Lung microvascular endothelial cell (primary cell): ENCODE results near the gene MPP2. TPM values are rescaled to one million over a fixed set of nuclear protein-coding genes. Genes with fewer than 3 reads are reported as not detected.
"Not testable (repeated sequence)": the region's sequence is repeated elsewhere in the genome, so short reads cannot be mapped to it uniquely, and the experiment has no call there.

Source experiments
- DNase-seq, 2 donors: peaks; one replicate each; pipeline versions ENCODE4 v3.0.0 to v3.0.0-alpha.2; 2010; ENCODE audit warnings: low read depth in 2 of 2
- total RNA-seq: library from RNA; depleted of rRNA; stranded (reverse); fragments of >200 nt; gene quantifications from 2 replicates; pipeline ENCODE4 v1.2.1, GENCODE V29; 2014

Gene MPP2
- total RNA-seq, 1 donor from 2014 or later: under 0.01 TPM

DNA sequence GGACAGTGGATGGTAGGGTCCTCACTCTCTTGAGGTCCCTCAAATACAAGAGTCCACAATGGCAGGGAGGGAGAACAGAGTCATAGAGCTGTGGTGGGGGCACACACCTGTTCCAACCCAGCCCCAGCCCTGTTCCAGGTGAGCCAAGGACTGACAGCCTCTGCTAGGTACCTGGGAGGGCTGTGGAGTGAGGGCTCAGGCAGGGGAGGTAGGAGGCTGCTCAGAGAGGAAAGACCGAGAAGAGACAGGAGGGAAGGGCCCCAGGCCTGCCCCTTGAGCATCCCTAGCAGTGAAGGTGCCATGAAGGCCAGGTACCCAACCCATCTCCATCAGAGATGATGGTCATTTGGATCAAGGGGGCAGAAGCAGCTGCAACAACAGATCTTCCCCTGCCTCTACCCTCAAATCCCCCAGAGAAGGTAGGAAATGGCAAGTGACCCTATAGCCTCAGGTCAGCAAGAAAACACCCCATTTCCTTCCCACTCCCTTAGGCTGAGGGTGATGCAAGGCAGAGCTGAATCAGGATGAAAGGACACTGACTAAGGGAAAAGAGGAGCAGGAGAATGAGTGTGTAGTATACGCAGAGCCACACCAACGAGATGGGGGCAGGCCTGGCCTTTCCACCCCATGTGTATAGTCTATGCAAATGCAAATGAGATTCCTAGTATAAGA is 31.7 kb downstream of the MPP2 start:
- DNase-seq: no peak

DNA sequence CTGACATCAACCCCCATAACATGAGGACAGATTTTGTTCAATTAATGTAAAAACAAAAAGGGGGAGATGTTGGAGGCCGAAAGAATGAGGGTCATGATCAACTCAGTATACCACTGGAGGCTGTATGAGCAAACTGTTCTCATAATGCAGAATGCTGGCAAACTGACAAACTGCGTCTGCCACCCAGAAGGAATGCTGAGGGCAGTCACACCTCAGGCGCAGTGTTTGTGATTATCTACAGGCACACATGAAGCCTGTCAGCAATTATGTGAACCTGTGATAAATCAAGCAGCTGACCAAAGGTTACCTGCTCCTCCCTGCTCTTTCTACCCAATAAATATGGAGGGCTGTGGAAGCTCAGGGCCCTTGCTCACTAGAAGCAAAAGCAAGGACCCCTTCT is 33.0 kb downstream of the MPP2 start:
- DNase-seq: no peak

DNA sequence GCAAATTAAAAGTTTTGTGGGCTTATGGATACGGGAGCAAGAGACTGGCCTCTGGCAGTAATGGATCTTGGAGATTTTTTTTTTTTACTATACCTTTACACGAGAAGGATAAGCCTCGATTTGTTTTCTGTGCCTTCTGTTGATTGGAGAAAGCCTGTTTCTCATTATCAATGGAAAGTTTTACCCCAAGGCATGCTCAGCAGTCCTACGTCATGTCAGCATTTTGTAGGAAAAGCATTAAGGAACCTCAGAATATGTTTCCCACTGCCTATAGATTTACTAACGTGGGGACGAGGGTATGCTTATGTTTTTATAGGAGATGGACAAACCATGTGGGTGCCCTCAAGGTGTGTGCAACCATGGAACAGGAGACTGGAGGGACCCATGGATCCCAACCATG is 33.5 kb downstream of the MPP2 start:
- DNase-seq: no peak

DNA sequence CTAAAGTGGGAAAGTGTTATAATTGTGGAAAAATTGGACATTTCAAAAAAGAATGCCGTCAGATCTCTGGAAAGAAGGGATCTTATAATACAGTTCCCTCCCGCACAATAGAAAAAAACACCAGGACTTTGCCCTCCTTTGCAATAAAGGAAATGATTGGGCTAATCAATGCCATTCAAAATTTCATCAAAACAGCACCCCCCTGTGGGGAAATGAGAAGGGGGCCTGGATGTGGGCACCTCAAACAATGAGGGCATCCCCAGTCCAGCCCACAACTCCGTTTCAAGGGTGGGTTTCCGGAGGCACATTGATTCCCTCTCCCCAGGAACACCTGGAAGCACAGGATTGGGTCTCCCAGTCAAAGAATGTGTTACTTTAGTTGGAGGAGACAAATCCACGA is 34.2 kb downstream of the MPP2 start:
- DNase-seq: no peak

DNA sequence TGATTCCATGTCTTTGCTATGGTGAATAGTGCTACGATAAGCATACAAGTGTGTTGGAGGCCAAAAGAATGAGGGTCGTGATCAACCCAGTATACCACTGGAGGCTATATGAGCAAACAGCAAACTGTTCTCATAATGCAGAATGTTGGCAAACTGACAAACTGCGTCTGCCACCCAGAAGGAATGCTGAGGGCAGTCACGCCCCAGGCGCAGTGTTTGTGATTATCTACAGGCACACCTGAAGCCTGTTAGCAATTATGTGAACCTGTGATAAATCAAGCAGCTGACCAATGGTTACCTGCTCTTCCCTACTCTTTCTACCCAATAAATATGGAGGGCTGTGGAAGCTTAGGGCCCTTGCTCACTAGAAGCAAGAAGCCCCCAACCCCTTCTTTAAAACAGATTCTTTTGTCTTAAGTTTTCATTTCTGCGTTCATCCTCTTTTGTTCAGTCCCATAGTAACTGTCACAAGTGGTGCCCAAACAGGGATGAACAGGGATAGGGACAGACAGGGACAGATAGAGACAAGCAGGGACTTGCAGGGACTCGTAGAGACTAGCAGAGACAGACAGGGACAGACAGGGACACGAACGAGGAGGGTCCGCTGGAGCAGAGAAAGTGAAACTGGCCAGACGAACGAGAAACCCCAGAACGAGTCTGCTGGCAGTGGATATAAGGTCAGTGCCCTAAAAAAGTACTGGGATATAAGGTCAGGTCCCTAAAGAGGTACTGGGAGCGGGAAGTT is 35.2 kb downstream of the MPP2 start:
- DNase-seq: no peak

DNA sequence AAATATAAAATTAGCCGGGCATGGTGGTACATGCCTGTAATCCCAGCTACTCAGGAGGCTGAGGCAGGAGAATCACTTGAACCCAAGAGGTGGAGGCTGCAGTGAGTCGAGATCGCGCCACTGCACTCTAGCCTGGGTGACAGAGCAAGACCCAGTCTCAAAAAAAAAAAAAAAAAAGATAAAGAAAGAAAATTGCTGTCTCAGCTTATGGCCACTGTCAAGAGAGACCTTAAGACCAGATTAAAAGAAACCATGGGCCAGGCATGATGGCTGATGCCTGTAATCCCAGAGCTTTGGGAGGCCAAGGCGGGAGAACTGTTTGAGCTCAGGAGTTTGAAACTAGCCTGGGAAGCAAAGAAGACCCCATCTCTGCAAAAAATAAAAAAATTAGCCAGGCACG is 38.3 kb downstream of the MPP2 start:
- DNase-seq: not testable (repeated sequence)

DNA sequence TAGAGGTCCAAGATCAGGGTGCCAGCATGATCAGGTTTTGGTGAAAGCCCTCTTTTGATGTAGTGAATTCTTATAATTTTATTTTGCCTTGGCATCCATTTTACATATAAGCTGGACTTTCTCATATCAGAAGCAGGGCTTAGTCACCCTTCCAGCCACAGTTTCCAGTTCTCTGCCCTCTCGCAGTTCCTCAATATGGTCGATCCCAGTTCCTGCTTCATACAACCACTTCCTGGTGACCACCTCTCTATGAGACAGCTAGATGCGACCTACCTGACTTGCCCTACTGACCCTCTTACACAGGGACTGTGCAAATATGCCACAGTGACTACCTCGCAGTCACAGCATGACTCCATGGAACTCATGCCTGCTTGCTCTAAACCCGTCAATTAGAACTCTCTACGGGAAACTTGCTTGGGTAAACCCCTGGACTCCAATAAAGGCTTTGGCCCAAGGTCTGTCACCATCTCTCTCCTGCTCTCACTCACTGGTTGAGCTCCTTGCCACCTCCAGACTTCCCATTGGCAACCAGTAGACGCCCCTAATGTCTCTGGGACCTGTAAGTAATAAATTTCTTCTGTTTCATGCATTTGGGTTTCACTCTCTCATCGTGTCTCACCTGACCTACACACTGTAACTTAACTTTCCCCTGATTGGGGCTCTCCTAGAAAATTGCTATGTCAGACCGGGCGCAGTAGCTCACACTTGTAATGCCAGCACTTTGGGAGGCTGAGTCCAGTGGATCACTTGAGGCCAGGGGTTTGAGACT is 38.9 kb downstream of the MPP2 start:
- no peak for DNase-seq

DNA sequence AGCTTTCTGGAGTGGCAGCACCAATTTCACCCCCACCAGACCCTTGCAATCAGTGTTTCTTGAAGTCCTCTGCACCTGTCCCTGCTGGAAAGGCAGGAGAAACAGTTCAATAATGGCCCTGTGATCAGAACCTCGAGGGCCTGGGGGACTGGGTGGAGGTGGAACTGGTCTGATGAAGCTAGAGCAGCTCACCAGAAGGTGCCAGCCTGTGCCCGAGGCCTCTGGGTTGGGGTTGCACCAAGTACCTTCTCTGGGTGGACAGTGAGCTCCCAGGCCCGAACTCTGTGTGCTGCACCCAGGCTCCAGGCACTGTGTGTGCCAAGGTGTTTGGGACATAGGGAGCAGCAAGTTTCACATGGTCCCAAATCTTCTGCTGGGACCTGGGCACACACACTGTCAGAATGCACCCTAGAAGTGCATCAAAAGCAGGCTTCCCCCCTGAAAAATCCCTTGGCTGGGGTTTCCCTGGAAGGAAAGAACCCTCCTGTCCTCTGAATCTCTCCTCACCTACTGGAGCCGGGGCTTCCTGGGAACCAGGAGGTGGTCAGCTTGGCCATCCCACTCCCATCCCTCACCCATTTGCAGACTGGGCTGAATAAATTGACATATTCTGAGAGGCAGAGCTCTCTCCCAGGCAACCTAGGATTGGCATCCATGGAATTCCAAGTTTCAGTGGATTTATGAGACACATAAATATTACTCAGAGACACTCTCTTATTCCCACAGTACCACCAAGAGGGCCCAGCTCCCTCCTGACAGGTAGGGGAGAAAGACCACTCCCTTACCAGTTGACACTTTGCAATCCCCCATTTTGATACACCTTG is 43.0 kb downstream of the MPP2 start:
- DNase-seq: no peak

DNA sequence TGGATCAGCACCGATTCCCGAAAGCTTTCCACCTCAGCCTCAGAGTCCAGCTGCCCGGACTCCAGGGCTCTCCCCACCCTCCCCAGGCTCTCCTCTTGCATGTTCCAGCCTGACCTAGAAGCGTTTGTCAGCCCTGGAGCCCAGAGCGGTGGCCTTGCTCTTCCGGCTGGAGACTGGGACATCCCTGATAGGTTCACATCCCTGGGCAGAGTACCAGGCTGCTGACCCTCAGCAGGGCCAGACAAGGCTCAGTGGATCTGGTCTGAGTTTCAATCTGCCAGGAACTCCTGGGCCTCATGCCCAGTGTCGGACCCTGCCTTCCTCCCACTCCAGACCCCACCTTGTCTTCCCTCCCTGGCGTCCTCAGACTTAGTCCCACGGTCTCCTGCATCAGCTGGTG is 45.4 kb downstream of the MPP2 start:
- DNase-seq: no peak

DNA sequence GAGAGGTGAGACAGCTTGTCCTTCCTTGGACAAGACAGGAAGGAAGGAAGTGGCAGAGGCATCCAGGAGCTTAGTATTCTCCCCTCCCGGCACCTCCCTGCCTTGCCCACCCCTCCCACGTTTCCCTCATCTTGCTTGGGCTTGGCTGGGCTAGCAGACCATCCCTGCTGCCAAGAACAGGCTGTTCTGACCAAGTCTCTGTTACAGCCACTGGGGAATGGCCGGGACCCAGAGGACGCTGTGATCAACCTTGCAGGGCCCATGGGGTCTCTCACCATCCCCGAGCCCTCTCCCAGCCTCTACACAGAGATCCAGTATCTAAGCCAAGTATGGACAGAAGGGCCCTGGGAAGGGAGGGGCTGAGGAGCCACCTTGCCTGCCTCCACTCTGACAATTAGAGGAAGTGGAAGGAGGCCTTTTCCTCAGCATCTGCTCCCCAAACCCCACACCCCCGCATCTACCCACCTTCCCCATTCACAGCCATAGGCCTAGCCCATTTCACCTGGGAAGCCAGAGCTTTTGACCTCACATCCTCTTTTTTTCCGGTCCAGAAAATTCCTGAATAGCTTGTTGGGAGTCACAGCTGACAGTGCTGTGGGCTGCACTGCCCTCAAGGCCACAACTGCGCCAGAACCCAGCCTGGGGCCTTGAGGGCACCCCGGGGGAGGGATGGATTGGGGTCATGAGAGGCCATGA is 46.3 kb downstream of the MPP2 start:
- no peak for DNase-seq

DNA sequence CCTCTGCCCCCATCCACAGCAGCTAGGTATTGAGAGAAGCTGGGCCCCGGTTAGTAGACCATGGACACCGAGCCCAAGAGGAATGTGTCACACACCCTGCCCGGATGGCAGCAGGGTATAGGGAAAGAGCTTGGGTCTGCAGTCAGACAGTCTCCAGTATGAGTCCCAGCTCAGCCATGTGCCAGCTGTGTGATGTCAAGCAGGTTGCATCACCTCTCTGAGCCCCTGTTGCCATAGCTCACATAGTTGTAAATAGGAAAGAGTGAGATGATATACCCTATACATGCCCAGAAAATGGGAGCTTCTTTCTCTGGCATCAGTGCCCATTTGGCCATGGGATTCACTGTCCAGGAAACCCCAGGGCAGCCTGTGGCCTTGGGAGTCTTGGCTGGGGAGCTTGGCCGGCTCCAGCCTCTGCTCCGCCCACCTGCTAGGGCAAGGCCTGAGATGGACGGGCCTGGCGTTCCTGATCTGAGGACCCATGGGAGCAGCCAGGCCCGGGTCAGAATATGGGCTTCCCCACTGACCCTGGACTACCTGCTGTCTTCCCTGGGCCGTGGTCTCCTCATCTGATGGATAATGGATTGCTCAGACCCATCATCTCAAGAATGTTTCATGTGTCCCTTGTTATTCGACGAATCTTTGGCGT is 47.1 kb downstream of the MPP2 start:
- no peak for DNase-seq

DNA sequence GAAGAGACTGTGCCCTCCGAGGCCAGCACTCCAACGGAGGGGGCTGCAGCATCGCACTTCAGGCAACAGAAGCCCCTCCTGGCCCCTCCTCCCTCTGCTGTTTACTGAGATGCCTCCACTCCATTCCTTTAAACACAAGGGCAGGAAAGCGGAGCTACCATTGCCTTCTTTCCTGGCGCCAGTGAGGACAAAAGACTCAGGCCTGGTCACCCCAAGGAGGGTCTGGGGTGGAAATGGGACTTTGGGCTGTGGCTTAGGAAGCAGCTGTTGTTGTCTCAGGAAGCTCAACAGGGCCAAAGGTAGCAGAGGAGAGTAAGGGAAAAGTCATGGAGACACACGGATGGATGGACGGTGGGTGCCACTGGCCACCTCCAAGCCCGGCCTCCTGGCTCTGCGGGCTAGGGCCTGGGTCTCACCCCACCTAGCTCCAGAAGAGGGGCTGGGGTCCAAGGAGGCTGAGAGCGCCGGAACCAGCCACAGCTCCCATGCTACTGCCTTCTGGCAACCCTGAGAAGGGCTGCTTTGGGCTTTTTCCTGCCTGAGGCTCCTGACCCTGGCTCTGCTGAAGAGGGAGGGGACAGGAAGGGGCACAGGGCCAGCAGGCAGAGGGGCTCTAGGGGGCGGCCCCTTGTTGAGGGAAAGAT is 49.3 kb downstream of the MPP2 start:
- no peak for DNase-seq

DNA sequence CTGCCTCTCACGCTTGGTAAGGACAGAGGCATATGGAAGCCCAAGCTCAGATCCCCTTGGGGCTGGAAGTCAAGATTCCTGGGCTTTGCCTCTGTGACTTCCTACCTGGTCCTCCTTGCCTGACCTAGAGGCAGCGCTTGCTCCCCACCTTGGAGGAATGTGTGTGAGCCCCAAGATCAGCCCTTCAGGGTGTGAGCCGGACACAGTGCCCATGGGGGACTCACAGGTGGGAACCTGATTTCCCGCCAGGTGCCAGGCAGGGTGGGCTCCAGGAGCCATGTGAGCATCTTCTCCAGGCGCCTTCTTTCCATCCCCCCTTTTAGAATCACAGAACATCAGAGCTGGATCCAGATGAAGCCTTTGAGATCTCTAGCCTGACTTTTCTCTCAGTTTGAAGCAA is 50.2 kb downstream of the MPP2 start:
- DNase-seq: no peak

DNA sequence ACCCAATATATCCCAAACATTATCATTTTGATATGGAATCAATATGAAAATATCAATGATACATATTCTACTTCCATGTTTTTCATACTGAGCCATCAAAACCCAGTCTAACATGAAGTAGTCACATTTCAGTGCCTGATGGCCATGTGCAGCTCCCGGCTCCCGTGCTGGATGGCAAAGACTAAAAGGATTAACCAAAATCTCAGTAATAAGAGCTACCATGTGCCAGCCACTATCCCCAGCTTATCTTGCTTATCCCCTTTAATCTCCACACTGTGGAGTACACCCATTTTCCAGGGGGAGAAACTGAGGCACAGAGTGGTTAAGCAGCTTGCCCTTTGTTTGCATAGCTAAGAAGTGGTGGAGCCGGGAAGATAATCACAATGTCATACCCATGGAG is 51.2 kb downstream of the MPP2 start:
- DNase-seq: no peak

DNA sequence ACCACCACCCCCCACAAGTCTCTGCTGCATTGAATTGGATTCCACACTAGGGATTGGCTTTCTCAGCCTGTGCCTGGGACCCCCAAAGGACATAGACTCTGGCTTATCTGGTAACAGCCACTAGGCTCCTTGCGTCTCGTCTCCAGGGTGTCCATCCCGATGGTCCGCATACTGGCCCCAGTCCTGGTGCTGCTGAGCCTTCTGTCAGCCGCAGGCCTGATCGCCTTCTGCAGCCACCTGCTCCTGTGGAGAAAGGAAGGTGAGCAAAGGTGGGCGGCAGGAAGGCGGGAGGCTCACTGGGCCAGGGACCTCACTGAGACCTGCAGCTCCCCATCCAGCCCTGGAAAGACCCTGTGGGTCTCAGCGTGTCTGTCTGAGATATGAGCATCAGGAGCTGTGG is 52.3 kb downstream of the MPP2 start:
- DNase-seq: no peak

DNA sequence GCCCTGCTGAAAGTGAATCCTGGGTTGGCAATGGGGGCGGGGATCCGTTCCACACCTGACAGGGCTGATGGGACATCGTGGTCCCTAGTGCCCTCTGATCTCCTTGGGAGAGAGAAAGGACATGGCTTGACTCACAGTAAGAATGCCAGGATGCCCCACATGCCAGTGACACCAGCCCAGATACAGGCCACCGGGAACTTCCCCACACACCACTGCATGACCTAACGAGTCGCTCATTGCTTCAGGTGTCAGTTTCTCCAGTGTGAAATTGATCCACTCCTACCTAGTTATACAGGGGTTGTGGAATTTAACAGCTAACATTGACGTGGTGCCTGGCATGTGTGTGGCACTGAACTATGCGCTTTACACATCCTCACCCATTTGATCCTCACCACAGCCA is 52.8 kb downstream of the MPP2 start:
- DNase-seq: no peak

DNA sequence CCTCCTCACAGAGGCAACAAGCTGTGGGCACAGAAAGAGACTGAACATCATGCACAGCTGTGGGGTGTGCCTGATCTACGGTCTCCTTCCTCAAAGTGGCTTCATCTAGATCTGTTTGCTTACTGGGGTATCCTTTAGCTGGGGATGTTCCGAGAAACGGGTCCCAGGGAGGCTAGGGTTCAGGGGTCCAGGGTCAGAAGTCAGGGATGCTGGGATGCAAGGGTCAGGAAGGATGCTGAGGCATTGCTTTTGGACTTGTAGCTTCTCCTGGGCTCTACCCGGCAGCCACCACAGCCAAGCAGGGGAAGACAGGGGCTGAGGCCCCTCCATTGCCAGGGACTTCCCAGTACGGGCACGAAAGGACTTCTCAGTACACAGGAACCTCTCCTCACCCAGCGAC is 53.8 kb downstream of the MPP2 start:
- DNase-seq: no peak

DNA sequence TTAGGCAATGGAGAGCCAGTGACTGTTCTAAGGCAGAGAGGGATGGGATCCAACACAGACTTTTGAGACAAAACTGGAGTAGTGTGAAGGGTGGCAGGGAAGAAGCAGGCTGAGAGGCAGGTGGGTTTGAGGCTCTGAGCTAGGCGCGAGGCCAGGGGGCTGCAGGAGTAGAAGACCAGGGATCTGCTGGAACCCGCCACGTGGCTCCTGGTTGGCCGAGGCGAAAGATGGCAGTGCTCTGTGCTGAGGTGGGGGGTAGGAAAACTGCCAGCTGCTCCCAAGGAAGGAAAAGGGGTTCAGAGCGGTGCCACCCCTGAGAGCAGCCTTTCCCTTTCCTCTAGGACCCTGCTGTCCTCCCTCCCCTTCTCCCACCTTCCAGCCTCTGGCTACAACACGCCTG is 54.8 kb downstream of the MPP2 start:
- DNase-seq: no peak

DNA sequence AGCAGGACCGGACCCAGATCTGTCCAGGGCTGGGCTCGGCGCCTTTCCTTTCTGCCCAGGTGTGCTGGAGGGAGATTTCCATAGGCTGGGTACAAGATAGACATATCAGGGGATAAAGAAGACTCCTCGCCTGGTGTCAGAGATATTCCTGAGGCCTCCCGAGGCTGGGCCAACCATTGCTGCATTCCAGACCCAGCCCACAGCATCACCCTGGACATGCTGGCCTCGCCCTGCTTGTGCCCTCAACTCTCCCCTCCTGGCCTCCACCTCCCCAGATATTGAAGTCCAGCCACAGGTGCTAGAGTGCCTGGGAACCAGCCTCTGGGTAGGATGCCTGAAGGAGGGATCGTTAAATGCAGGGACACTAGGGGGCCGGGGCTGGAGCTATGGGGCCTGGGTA is 58.2 kb downstream of the MPP2 start:
- no peak for DNase-seq

DNA sequence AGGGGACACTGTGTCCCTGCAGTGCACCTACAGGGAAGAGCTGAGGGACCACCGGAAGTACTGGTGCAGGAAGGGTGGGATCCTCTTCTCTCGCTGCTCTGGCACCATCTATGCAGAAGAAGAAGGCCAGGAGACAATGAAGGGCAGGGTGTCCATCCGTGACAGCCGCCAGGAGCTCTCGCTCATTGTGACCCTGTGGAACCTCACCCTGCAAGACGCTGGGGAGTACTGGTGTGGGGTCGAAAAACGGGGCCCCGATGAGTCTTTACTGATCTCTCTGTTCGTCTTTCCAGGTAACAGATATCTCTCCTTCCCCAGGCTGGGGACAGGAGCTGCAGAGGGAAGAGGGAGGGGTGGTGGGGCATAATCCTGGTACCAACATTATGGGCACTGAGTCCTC is 58.7 kb downstream of the MPP2 start:
- no peak for DNase-seq
